Measurements from ENCODE around the gene SMPD2. TPM values are rescaled to one million over a fixed set of nuclear protein-coding genes. Genes with fewer than 3 reads are reported as not detected.

The SMPD2 gene
- polyA plus RNA-seq, 2 donors = 22.9 to 25.5 TPM

GRCh38 chr6:109451376-109451775, 10.9 kb downstream of the SMPD2 start:
- peaks cover 13 to 23% of the 10 kb centered on the region in 2 donors for H3K4me1 ChIP-seq (ENCODE audit: control insufficient read depth in 2 of 2, insufficient read depth in 2 of 2, low read length in 1 of 2)
- peaks cover 0 to 4% of the 10 kb centered on the region in 2 donors for H3K36me3 ChIP-seq (ENCODE audit: control insufficient read depth in 2 of 2, insufficient read depth in 2 of 2, low read length in 1 of 2)
- no peak overlapping the region for H3K27ac ChIP-seq (ENCODE audit: low read depth in 2 of 2, low read length in 1 of 2)
- no peaks in the 10 kb centered on the region for H3K27me3 ChIP-seq (ENCODE audit: control insufficient read depth in 1 of 2, insufficient read depth in 2 of 2, low read length in 2 of 2)
- H3K9me3 ChIP-seq (ENCODE audit: control insufficient read depth in 2 of 2, insufficient read depth in 1 of 2, low read depth in 1 of 2, low read length in 1 of 2) = peaks cover 0 to 2% of the 10 kb centered on the region in 2 donors
- H3K4me3 ChIP-seq (ENCODE audit: low read depth in 1 of 2, low read length in 2 of 2) = no peak overlapping the region
- 81 to 91% methylated on average over 7 of the region's 7 CpGs for WGBS, 2 donors

- H3K27me3 ChIP-seq (ENCODE audit: control insufficient read depth in 1 of 2, insufficient read depth in 2 of 2, low read length in 2 of 2) = no peaks in the 10 kb centered on the region
- H3K9me3 ChIP-seq (ENCODE audit: control insufficient read depth in 2 of 2, insufficient read depth in 1 of 2, low read depth in 1 of 2, low read length in 1 of 2) = peaks cover 0 to 2% of the 10 kb centered on the region in 2 donors
- no peak overlapping the region for H3K4me3 ChIP-seq (ENCODE audit: low read depth in 1 of 2, low read length in 2 of 2)
- H3K36me3 ChIP-seq (ENCODE audit: control insufficient read depth in 2 of 2, insufficient read depth in 2 of 2, low read length in 1 of 2) = no peaks in the 10 kb centered on the region
- peaks cover 13 to 25% of the 10 kb centered on the region in 2 donors for H3K4me1 ChIP-seq (ENCODE audit: control insufficient read depth in 2 of 2, insufficient read depth in 2 of 2, low read length in 1 of 2)
- no peak overlapping the region for H3K27ac ChIP-seq (ENCODE audit: low read depth in 2 of 2, low read length in 1 of 2)
- 84 to 89% methylated on average over 9 of the region's 9 CpGs for WGBS, 2 donors
Observed at GRCh38 chr6:109452181-109452580, 11.7 kb downstream of the SMPD2 start.

DNA sequence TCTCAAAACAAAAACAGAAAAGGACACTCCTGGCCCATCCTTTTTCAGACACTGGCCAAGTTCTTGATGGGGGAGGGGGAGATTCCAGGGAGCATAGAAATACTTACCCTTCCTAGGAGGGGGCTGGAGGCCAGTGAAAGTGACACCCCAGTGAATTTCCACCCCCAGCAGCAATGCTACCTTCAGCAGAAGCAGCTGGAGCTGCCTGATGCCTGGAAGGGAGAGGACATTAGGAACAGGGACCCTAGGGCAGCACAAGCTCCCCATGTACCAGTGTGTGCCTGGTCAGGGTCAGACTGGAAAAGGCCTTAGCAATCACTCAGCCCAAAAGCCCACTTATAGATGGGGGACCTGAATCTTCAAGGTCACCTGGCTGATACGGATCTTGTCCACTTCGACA, 12.6 kb downstream of the SMPD2 start:
- H3K9me3 ChIP-seq (ENCODE audit: control insufficient read depth in 2 of 2, insufficient read depth in 1 of 2, low read depth in 1 of 2, low read length in 1 of 2) = peaks cover 0 to 2% of the 10 kb centered on the region in 2 donors
- peaks cover 13 to 25% of the 10 kb centered on the region in 2 donors for H3K4me1 ChIP-seq (ENCODE audit: control insufficient read depth in 2 of 2, insufficient read depth in 2 of 2, low read length in 1 of 2)

DNA sequence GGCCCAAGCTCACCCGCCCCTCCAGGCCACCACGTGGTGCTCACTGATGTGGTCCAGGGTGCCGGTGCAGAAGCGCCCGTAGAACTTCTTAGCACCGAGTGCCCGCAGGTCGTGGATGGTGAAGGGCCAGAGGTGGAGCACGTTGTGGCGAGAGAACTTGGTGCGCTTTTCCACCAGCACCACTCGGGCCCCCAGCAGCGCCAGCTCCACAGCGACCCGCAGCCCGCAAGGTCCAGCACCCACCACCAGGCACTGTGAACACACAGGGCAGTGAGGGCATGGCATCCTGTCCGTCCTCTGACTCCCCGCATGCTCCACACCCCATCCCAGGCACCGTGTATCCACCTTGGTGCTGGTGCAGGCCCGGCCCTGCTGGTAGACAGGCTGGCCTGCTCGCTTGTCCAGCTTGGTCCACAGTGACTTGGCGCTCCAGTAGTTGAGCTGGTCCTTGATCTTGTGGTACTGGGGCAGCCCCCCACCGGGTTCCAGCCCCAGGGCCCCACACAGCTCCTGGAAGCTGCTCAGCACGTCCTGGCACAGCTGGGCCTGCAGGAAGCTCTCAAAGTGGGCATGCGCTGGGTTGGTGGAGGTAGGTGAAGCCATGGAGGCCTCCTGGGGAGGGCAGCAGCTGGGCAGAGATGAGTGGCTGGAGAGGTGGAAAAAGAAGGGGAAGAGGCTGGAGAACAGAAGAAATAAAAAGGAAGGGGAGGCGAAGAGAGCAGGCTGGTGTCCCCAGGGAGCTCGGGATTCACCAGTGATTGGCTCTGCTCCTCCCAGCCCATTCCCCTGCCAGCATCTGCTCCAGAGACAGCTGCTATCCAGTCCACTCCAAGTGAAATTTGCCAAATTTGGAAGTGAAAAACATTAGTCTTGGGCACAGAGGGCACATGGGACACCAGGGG, 13.3 kb downstream of the SMPD2 start:
- H3K9me3 ChIP-seq (ENCODE audit: control insufficient read depth in 2 of 2, insufficient read depth in 1 of 2, low read depth in 1 of 2, low read length in 1 of 2) = peaks cover 0 to 2% of the 10 kb centered on the region in 2 donors
- H3K27me3 ChIP-seq (ENCODE audit: control insufficient read depth in 1 of 2, insufficient read depth in 2 of 2, low read length in 2 of 2) = no peaks in the 10 kb centered on the region
- WGBS, 2 donors = 90% methylated on average over 27 of the region's 27 CpGs
- no peaks in the 10 kb centered on the region for H3K36me3 ChIP-seq (ENCODE audit: control insufficient read depth in 2 of 2, insufficient read depth in 2 of 2, low read length in 1 of 2)
- H3K4me1 ChIP-seq (ENCODE audit: control insufficient read depth in 2 of 2, insufficient read depth in 2 of 2, low read length in 1 of 2) = peaks cover 13 to 25% of the 10 kb centered on the region in 2 donors
- peak overlapping the region; percentile 43 to 77 for H3K4me3 ChIP-seq (ENCODE audit: low read depth in 1 of 2, low read length in 2 of 2)
- peak overlapping the region; percentile 78 to 80 for H3K27ac ChIP-seq (ENCODE audit: low read depth in 2 of 2, low read length in 1 of 2)

More for the DNA sequence above, 12.6 kb downstream of the SMPD2 start:
- H3K27me3 ChIP-seq (ENCODE audit: control insufficient read depth in 1 of 2, insufficient read depth in 2 of 2, low read length in 2 of 2) = no peaks in the 10 kb centered on the region
- H3K27ac ChIP-seq (ENCODE audit: low read depth in 2 of 2, low read length in 1 of 2) = no peak overlapping the region
- H3K4me3 ChIP-seq (ENCODE audit: low read depth in 1 of 2, low read length in 2 of 2) = no peak overlapping the region
- no peaks in the 10 kb centered on the region for H3K36me3 ChIP-seq (ENCODE audit: control insufficient read depth in 2 of 2, insufficient read depth in 2 of 2, low read length in 1 of 2)
- 94 to 100% methylated on average over 2 of the region's 2 CpGs for WGBS, 2 donors

DNA sequence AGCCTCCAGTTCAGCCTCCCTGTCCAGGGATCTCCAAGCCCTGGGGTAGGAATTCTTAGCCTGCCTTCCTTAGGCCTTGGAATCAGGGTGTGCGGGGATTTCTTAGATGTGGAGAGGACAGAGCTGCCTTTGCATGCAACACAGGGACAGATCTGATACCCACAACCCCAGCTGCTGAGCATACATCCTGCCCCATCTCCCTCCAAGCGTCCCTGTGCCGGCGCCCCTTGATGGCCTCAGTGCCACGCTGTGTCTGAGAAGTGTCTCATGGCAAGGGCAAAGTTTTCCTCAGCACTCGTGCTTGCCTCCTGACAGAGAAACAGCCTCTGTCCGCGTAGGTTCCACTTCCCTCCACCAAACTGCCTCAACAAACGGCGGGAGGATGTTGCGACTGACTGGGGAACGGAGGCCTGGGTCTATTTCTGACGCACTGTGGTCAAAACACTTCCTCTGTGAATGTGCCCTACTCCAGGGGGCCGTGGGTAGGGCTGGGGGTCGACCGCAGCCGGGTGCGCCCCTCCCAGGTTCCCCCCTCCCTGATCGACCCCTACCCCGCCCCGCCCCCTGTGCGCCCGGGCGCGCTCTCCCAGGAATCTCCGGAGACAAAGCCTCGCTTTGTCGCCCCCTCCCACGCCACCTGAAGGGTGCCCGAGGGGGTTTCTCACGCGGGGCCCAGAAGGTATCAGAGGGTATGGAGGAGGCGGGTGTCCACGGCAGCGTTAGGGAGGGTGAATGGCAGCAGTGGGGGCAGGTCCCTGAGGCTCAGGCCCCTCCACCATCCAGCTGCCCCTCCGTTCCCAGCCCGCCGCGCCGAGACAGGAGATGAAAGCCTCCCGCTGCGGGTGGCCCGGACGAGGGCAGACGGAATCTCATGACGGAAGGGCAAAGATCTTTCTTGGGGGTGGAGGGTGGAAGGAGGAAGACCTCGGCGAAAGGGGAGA, 14.2 kb downstream of the SMPD2 start:
- Histone ChIP-seq H3K27me3 (ENCODE audit: control insufficient read depth in 1 of 2, insufficient read depth in 2 of 2, low read length in 2 of 2) (no peaks in the 10 kb centered on the region), H3K4me3 (ENCODE audit: low read depth in 1 of 2, low read length in 2 of 2) (peak overlapping the region; percentile 43 to 77), H3K4me1 (ENCODE audit: control insufficient read depth in 2 of 2, insufficient read depth in 2 of 2, low read length in 1 of 2) (peaks cover 13 to 25% of the 10 kb centered on the region in 2 donors), H3K9me3 (ENCODE audit: control insufficient read depth in 2 of 2, insufficient read depth in 1 of 2, low read depth in 1 of 2, low read length in 1 of 2) (peaks cover 0 to 2% of the 10 kb centered on the region in 2 donors), H3K27ac (ENCODE audit: low read depth in 2 of 2, low read length in 1 of 2) (peak overlapping the region; percentile 78 to 80), H3K36me3 (ENCODE audit: control insufficient read depth in 2 of 2, insufficient read depth in 2 of 2, low read length in 1 of 2) (no peaks in the 10 kb centered on the region)
- 8 to 10% methylated on average over 48 of the region's 48 CpGs for WGBS, 2 donors

DNA sequence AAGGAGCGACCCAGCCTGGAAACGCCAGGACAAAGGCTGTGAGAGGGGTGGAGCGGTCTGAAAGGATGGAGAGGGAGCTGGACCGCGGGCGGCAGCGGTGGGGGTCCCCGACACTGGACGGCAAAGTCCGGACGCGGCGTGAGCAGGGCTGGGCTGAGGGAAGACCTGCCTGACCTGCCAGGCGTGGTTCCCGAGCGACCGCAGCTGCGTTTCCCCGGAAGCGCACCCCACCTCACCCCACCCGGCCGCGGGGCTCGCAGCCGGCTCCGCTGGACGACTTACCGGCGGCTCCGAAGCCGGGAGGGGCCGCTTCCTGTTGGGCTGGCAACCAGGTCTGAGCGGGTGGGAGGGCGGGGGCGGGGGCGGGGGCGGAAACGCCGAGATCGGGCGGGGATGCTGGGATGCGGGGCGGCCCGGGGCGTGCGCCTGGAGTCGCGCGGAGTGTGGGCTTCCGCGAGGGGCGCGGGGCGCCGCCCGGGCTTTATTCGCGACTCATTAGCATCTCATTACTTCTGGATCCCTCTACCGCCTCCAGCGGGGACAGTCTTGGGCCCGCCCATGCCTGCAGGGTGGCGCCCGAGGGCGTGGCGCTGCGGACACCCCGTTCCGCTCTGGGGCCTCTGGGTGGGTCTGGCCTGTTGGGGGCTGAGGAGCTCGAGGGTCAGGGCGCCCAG, 15.1 kb downstream of the SMPD2 start, which contains the start of gene MICAL1:
TSS of gene MICAL1 (minus strand) at position 336 of the 674 bp plus-strand sequence. CDS start 1,576 bp downstream, outside the sequence.
- WGBS, 2 donors = 0% methylated on average over 57 to 70 of the region's 70 CpGs
- H3K9me3 ChIP-seq (ENCODE audit: control insufficient read depth in 2 of 2, insufficient read depth in 1 of 2, low read depth in 1 of 2, low read length in 1 of 2) = peaks cover 0 to 2% of the 10 kb centered on the region in 2 donors
- peak within 1 kb of the TSS; percentile 43 to 77 for H3K4me3 ChIP-seq (ENCODE audit: low read depth in 1 of 2, low read length in 2 of 2)
- no peaks in the 10 kb centered on the region for H3K36me3 ChIP-seq (ENCODE audit: control insufficient read depth in 2 of 2, insufficient read depth in 2 of 2, low read length in 1 of 2)
- H3K27ac ChIP-seq (ENCODE audit: low read depth in 2 of 2, low read length in 1 of 2) = peak within 1 kb of the TSS; percentile 78 to 85
- peaks cover 12 to 21% of the 10 kb centered on the region in 2 donors for H3K4me1 ChIP-seq (ENCODE audit: control insufficient read depth in 2 of 2, insufficient read depth in 2 of 2, low read length in 1 of 2)
- no peaks in the 10 kb centered on the region for H3K27me3 ChIP-seq (ENCODE audit: control insufficient read depth in 1 of 2, insufficient read depth in 2 of 2, low read length in 2 of 2)

GRCh38 chr6:109456111-109456583, 15.6 kb downstream of the SMPD2 start:
- Histone ChIP-seq H3K27ac (ENCODE audit: low read depth in 2 of 2, low read length in 1 of 2) (peak overlapping the region; percentile 78 to 85), H3K4me3 (ENCODE audit: low read depth in 1 of 2, low read length in 2 of 2) (peak overlapping the region; percentile 43 to 69), H3K4me1 (ENCODE audit: control insufficient read depth in 2 of 2, insufficient read depth in 2 of 2, low read length in 1 of 2) (peaks cover 12 to 21% of the 10 kb centered on the region in 2 donors), H3K36me3 (ENCODE audit: control insufficient read depth in 2 of 2, insufficient read depth in 2 of 2, low read length in 1 of 2) (no peaks in the 10 kb centered on the region), H3K9me3 (ENCODE audit: control insufficient read depth in 2 of 2, insufficient read depth in 1 of 2, low read depth in 1 of 2, low read length in 1 of 2) (peaks cover 0 to 2% of the 10 kb centered on the region in 2 donors), H3K27me3 (ENCODE audit: control insufficient read depth in 1 of 2, insufficient read depth in 2 of 2, low read length in 2 of 2) (no peaks in the 10 kb centered on the region)
- WGBS, 2 donors = 10 to 11% methylated on average over 37 to 38 of the region's 38 CpGs

- Histone ChIP-seq H3K4me3 (ENCODE audit: low read depth in 1 of 2, low read length in 2 of 2) (peak overlapping the region in 1 of 2 donors; percentile 43), H3K9me3 (ENCODE audit: control insufficient read depth in 2 of 2, insufficient read depth in 1 of 2, low read depth in 1 of 2, low read length in 1 of 2) (peaks cover 0 to 2% of the 10 kb centered on the region in 2 donors), H3K27me3 (ENCODE audit: control insufficient read depth in 1 of 2, insufficient read depth in 2 of 2, low read length in 2 of 2) (no peaks in the 10 kb centered on the region), H3K27ac (ENCODE audit: low read depth in 2 of 2, low read length in 1 of 2) (peak overlapping the region; percentile 62 to 87), H3K36me3 (ENCODE audit: control insufficient read depth in 2 of 2, insufficient read depth in 2 of 2, low read length in 1 of 2) (peaks cover 0 to 2% of the 10 kb centered on the region in 2 donors), H3K4me1 (ENCODE audit: control insufficient read depth in 2 of 2, insufficient read depth in 2 of 2, low read length in 1 of 2) (peaks cover 12 to 21% of the 10 kb centered on the region in 2 donors)
- whole genome bisulfite sequencing, 2 donors = 37 to 48% methylated on average over 16 of the region's 16 CpGs
Observed at GRCh38 chr6:109456710-109457561, 16.4 kb downstream of the SMPD2 start.

Data from esophagus (tissue), 2 donors.